CD4-positive, alpha-beta T cell treated with Interleukin-17A for 4 hours (primary cell): ENCODE measurements around the gene C20orf173.
A peak's percentile ranks its signal among the peaks of the same experiment; 100 is the strongest.
"Not testable (repeated sequence)": the region's sequence is repeated elsewhere in the genome, so short reads cannot be mapped to it uniquely, and the experiment has no call there.

Source experiments
- DNase-seq: peaks from one replicate; pipeline ENCODE4 v3.0.0-alpha.2; 2020; ENCODE audit warnings: mixed read lengths

The C20orf173 gene

DNA sequence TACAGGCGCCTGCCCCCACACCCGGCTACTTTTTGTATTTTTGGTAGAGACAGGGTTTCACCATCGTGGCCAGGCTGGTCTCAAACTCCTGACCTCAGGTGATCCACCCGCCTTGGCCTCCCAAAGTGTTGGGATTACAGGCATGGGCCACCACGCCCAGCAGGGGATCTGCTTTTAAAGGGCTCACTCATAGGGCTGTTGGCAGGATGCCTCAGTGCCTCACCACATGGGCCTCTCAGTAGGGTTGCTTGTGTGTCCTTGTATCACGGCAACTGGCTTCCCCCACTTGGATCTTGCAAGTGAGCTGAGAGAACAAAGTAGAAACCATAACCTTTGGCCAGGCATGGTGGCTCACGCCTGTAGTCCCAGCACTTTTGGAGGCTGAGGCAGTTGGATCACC is 15.5 kb upstream of the C20orf173 start:
- DNase-seq: not testable (repeated sequence)

- no peak for DNase-seq
Measured at GRCh38 chr20:35544436-35544835, 15.0 kb upstream of the C20orf173 start.

DNA sequence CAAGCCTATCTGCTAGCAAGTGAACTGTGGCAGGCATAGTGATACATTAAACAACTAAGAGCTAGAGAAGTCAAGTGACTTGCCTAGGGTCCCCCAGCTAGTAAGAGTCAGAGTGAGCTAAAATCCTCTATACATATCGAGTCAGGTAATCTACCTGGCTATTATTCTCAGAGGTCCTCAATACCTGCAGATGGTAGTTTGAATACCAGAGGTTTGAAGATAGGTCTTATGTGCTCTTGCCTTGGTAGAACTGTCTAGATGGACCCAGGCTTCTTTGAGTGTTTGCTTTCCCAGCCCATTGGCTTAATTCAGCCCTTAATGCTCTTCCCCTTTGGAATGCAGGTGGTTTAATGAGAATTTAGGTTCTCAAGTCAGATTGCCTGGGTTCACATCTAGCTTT is 13.5 kb upstream of the C20orf173 start:
- DNase-seq: no peak

DNA sequence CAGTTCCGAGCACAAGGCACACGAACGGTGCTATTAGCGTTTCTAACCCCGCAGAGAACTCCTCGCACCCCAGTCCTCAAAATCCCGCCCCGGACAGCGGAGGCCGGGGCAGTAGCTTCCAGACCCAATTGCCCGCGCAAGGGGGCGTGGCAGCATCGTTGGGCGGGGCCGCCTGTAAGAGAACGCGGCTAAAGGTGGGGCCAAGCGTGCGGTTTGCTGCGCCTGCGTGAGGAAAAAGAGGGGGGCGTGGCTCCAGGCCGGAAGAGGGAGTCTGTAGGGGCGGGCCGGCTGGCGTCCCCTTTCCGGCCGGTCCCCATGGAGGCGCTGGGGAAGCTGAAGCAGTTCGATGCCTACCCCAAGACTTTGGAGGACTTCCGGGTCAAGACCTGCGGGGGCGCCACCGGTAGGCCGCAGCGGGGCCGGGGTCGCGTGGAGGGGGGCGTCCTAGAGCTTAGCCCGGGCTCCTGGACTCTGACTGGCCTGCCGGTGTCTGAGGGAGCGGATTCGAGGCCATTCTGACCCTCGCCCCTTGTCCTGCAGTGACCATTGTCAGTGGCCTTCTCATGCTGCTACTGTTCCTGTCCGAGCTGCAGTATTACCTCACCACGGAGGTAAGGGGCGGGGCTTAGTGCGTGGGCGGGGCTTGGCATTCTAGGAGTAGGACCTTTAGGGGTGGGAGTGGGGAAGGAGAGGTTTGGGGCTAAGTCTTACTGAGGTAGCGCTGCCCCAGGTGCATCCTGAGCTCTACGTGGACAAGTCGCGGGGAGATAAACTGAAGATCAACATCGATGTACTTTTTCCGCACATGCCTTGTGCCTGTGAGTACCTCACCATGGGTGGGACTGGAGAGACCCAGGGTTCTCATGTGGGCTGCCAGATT is 12.6 kb upstream of the C20orf173 start, which contains the start of gene ERGIC3:
Gene ERGIC3, plus strand, starts transcription at position 296 of the 880 bp plus-strand sequence. Its CDS starts 20 bp downstream, at position 316.
- peak; percentile 99 for DNase-seq

- no peak for DNase-seq
Measured at GRCh38 chr20:35541118-35541782, 11.8 kb upstream of the C20orf173 start.

- DNase-seq: peak; percentile 15
Measured at GRCh38 chr20:35539756-35540212, 10.3 kb upstream of the C20orf173 start.

DNA sequence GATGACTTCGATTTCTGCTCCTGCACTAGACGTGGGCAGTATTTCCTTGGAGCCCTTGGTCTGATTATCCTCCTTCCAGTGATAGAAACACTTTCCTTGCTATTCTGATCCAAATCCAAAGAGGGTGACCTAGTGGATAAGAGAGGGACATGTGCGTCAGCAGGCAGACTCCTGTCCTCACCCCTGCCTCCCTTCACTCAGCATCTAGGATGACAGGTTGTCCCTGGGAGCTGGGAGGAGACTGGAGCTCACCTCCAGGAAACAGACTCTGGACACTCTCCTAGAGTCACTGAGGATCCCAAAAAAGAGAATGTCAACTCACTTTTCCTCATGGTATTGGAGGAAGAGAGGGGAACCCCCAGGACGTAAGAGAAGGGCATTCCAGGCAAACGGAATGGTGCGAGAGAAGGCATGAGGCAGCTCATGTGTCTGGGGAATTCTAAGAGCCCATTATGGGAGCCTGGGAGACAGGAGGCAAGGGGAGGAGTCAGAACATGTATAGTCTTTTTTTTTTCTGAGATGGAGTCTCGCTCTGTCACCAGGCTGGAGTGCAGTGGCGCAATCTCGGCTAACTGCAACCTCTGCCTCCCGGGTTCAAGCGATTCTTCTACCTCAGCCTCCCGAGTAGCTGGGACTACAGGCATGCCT is 2.2 kb downstream of the C20orf173 start:
- no peak for DNase-seq

DNA sequence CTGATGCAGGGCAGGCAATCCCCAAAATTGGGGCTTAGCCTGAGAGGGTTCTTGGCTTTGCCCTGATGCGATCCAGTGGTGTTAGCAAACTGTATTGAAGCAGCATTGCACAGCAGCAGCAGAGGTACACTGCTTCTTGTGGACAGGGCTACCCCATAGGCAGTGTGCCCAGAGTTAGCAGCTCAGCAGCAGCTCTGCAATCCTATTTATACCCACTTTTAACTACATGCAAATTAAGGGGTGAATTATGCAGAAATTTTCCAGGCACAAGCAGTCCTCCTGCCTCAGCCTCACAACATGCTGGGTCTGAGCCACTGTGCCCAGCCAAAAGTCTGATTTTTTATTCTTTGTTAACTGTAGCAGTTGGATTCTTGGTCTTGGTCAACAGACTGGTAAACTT is 3.8 kb downstream of the C20orf173 start:
- DNase-seq: no peak

GRCh38 chr20:35523298-35523888 is 6.1 kb downstream of the C20orf173 start:
- peak; percentile 33 for DNase-seq

- no peak for DNase-seq
Measured at GRCh38 chr20:35518955-35519354, 10.5 kb downstream of the C20orf173 start.

GRCh38 chr20:35517767-35518166 is 11.7 kb downstream of the C20orf173 start:
- DNase-seq: not testable (repeated sequence)

GRCh38 chr20:35517125-35517524 is 12.3 kb downstream of the C20orf173 start:
- no peak for DNase-seq

GRCh38 chr20:35515949-35516645 is 13.4 kb downstream of the C20orf173 start:
- no peak for DNase-seq

- no peak for DNase-seq
Measured at GRCh38 chr20:35515341-35515740, 14.1 kb downstream of the C20orf173 start.

GRCh38 chr20:35514371-35514932 is 15.0 kb downstream of the C20orf173 start:
- no peak for DNase-seq

- DNase-seq: no peak
Measured at GRCh38 chr20:35511814-35512420, 17.5 kb downstream of the C20orf173 start.

- no peak for DNase-seq
Measured at GRCh38 chr20:35510951-35511735, 18.3 kb downstream of the C20orf173 start.

GRCh38 chr20:35508493-35509218 is 20.8 kb downstream of the C20orf173 start:
- no peak for DNase-seq

DNA sequence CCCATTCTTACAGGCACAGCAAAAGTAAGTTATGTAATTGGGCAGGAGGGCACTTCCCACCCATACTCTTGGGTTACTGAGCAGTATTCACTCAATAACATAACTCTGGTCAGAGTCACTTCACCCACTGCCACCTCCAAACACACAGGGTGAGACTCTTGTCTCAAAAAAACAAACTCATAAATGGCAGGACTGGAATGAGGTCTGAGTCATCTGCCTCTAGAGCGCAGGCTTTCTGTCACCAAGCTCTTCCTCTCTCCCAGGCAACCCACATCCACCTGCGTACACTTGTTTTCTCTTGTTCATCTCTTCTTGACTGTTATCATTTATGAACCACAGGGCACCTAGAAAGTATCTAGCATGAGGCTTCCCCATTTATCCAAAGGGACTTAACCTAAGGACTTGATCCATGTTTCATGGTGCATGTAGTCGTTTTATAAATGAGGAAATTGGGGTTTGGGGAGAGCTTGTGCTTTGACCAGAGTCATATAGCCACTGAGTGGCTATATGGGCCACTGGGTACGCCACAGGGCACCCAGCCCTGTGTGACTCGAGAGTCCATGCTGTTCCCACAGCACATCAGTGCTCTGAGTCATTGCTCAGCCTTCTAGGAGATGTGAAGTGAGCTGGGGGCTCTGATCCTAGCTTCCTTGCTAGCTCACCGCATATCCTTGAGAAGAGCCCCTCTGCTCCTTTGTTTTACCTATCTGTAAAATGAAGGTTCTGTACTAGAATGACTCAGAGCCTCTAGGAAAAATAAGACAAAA is 22.4 kb downstream of the C20orf173 start:
- DNase-seq: no peak
